ENCODE results near the gene SEL1L3.

Gene SEL1L3

GRCh38 chr4:25901030-25901430 lies 38.2 kb upstream of the SEL1L3 start:
- Histone ChIP-seq H3K4me1 (ENCODE audit: control insufficient read depth, insufficient read depth, low read length) (no peaks in the 10 kb centered on the region), H3K36me3 (ENCODE audit: control insufficient read depth in 2 of 2, insufficient read depth in 1 of 2, low read length in 2 of 2) (no peaks in the 10 kb centered on the region), H3K4me3 (ENCODE audit: low read depth, low read length) (no peak overlapping the region), H3K27ac (ENCODE audit: extremely low read depth, low read depth, low read length) (no peak overlapping the region), H3K9me3 (ENCODE audit: control insufficient read depth, insufficient read depth, low read depth, low read length) (no peaks in the 10 kb centered on the region)
- ChIA-PET POLR2A (no interaction called here), CTCF (no interaction called here)
- TF ChIP-seq REST (tag by site-specific recombination; IDR thresholded peaks at IDR 0.05) (no peak), ZNF426 (tag by site-specific recombination; IDR thresholded peaks at IDR 0.05) (no peak), ZNF311 (tag by site-specific recombination; IDR thresholded peaks at IDR 0.05; ENCODE audit: borderline replicate concordance) (no peak), ZNF239 (tag by site-specific recombination; IDR thresholded peaks at IDR 0.05) (no peak), ZSCAN30 (tag by site-specific recombination; IDR thresholded peaks at IDR 0.05) (no peak), KLF7 (tag by site-specific recombination; IDR thresholded peaks at IDR 0.05; ENCODE audit: borderline replicate concordance) (no peak), ZNF664 (tag by site-specific recombination; IDR thresholded peaks at IDR 0.05) (no peak), ZNF18 (tag by site-specific recombination; IDR thresholded peaks at IDR 0.05) (no peak)

GRCh38 chr4:25900310-25900709 lies 37.5 kb upstream of the SEL1L3 start:
- Histone ChIP-seq H3K36me3 (ENCODE audit: control insufficient read depth in 2 of 2, insufficient read depth in 1 of 2, low read length in 2 of 2) (no peaks in the 10 kb centered on the region), H3K4me1 (ENCODE audit: control insufficient read depth, insufficient read depth, low read length) (no peaks in the 10 kb centered on the region), H3K27ac (ENCODE audit: extremely low read depth, low read depth, low read length) (no peak overlapping the region), H3K4me3 (ENCODE audit: low read depth, low read length) (no peak overlapping the region), H3K9me3 (ENCODE audit: control insufficient read depth, insufficient read depth, low read depth, low read length) (no peaks in the 10 kb centered on the region)
- POLR2A ChIA-PET, result no interaction called here
- TF ChIP-seq ZNF214 (tag by site-specific recombination; IDR thresholded peaks at IDR 0.05; ENCODE audit: borderline replicate concordance) (no peak), ZNF174 (tag by site-specific recombination; IDR thresholded peaks at IDR 0.05) (no peak)
- CTCF ChIA-PET, result no interaction called here

- no peak overlapping the region for H3K27ac ChIP-seq (ENCODE audit: extremely low read depth, low read depth, low read length)
- POLR2A ChIA-PET, result interaction anchor here (0.6 kb wide), 1 partner anchor 9 kb away, joined by 3 read pairs; no protein-coding TSS in a partner anchor
- no peaks in the 10 kb centered on the region for H3K9me3 ChIP-seq (ENCODE audit: control insufficient read depth, insufficient read depth, low read depth, low read length)
- CTCF ChIA-PET, result no interaction called here
- H3K4me1 ChIP-seq (ENCODE audit: control insufficient read depth, insufficient read depth, low read length), result no peaks in the 10 kb centered on the region
- no peak overlapping the region for H3K4me3 ChIP-seq (ENCODE audit: low read depth, low read length)
- no peaks in the 10 kb centered on the region for H3K36me3 ChIP-seq (ENCODE audit: control insufficient read depth in 2 of 2, insufficient read depth in 1 of 2, low read length in 2 of 2)
- no peak for TF ChIP-seq PRDM4 (tag by site-specific recombination; IDR thresholded peaks at IDR 0.05)
- no peak for TF ChIP-seq BCL11B (tag by site-specific recombination; IDR thresholded peaks at IDR 0.05; ENCODE audit: low read depth)
- no peak for TF ChIP-seq MYNN (tag by site-specific recombination; IDR thresholded peaks at IDR 0.05; ENCODE audit: borderline replicate concordance)
- TF ChIP-seq ZNF792 (tag by site-specific recombination; IDR thresholded peaks at IDR 0.05), result no peak
- TF ChIP-seq ZNF692 (tag by site-specific recombination; IDR thresholded peaks at IDR 0.05), result no peak
- TF ChIP-seq ZNF488 (tag by site-specific recombination; IDR thresholded peaks at IDR 0.05), result no peak
- no peak for TF ChIP-seq ZNF184 (tag by site-specific recombination; IDR thresholded peaks at IDR 0.05)
- no peak for TF ChIP-seq ZNF354C (tag by site-specific recombination; IDR thresholded peaks at IDR 0.05; ENCODE audit: borderline replicate concordance, low read depth)
Measured at GRCh38 chr4:25896776-25897539, 34.2 kb upstream of the SEL1L3 start.
